Activated T-cell treated with anti-CD3 and anti-CD28 coated beads, Interleukin-2, amount 50 U/mL, for 72 hours (primary cell): Measurements from ENCODE around the gene FAM9C. TPM values are rescaled to one million over a fixed set of nuclear protein-coding genes. Genes with fewer than 3 reads are reported as not detected.
"Not testable (repeated sequence)": the region's sequence is repeated elsewhere in the genome, so short reads cannot be mapped to it uniquely, and the experiment has no call there.

Experiments used
- ATAC-seq, 2 donors: fragments of 150-1000 bp; cut with Tn5 transposase; replicated peaks in 1 of 2; 2 replicates each; pipeline ENCODE4 v1.10.0; 2021; ENCODE audit warnings: moderate library complexity in 2 of 2, mild to moderate bottlenecking in 1 of 2
- DNase-seq, 2 donors: peaks; one replicate each; pipeline ENCODE4 v3.0.0; 2021 to 2022; ENCODE audit warnings: mixed read lengths in 1 of 2
- H3K27ac Mint-ChIP-seq: one replicate; pipeline ENCODE4 v1.8.0; 2022; ENCODE audit warnings: mild to moderate bottlenecking, moderate library complexity, mixed read lengths
- H3K27me3 Mint-ChIP-seq: one replicate; pipeline ENCODE4 v1.8.0; 2022; ENCODE audit warnings: low read depth, mixed read lengths
- H3K36me3 Mint-ChIP-seq, 2 donors: one replicate each; pipeline ENCODE4 v1.8.0; 2022; ENCODE audit warnings: mixed read lengths in 2 of 2, mild to moderate bottlenecking in 1 of 2; ENCODE audit not compliant: insufficient read depth in 2 of 2
- H3K4me1 Mint-ChIP-seq: one replicate; pipeline ENCODE4 v1.8.0; 2022; ENCODE audit warnings: low read depth, mixed read lengths
- H3K4me3 Mint-ChIP-seq, 2 donors: one replicate each; pipeline ENCODE4 v1.8.0; 2022; ENCODE audit warnings: mild to moderate bottlenecking in 2 of 2, mixed read lengths in 2 of 2, moderate library complexity in 2 of 2
- H3K9me3 Mint-ChIP-seq, 2 donors: one replicate each; pipeline ENCODE4 v1.8.0; 2022; ENCODE audit warnings: mixed read lengths in 2 of 2
- total RNA-seq, 2 donors: library from RNA; stranded (reverse); gene quantifications; one replicate each; pipeline ENCODE4 v1.2.3, GENCODE V29; 2022

FAM9C gene
- under 1 TPM in 1 of 2 donors, not detected in 1; 0.09 TPM for total RNA-seq

DNA sequence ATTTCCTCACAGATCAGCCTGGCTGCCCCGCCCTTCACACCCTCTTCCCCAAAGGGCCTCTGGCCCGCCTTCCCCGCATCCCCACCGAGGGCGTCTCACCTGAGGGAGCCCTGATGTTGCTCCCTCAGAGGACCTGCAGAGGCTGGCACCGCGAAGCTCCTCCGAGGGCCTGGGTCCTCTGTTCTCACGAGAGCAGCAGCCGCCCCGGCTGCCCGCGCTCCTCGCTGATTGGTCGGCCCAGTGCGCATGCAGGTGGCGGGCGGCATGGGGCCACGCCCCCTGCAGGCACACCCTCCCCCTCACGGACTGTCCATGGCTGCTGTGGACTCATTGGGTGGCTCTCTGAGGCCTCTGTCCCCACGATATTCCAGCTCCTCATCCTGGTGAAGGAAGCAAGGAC is at the start of gene FAM9C:
FAM9C (minus strand) TSS at position 180 of the 400 bp plus-strand sequence. CDS start 831 bp downstream, outside the sequence.
- H3K4me3 Mint-ChIP-seq: no peak within 1 kb of the TSS
- H3K27me3 Mint-ChIP-seq: peaks cover 6% of the 10 kb centered on the region
- H3K36me3 Mint-ChIP-seq: peaks cover 0 to under 1% of the 10 kb centered on the region in 2 donors
- DNase-seq (no peak), ATAC-seq (no peak)
- no peak within 1 kb of the TSS for H3K27ac Mint-ChIP-seq
- peaks cover 0 to 1% of the 10 kb centered on the region in 2 donors for H3K9me3 Mint-ChIP-seq
- peaks cover 34% of the 10 kb centered on the region for H3K4me1 Mint-ChIP-seq

DNA sequence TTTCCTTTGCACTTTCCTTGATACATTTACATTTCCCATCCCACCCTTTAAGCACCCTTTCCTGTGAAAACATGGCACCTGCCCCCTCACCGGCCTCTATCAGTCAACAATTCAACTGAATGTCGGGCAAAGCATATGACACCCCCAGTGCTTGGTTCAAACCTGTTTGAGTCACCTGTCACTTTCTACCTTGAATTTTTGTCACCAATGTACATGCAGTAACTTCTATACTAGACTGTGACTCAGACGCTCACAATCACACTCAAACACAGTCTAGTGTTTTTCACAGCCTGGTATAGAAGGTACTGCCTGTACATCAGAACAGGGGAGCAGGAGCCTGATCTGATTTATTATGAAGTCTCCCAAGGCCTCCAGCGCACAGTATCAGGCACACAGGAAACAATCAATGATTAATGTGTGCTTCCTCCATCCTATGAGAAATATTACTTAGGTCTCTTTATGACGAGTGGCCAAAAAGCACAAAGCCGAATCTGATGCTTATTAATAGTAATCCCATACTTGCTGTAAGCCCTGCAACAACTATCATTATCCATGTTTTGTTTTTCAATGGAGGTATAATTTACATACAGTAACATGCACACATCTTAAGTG is 49.2 kb upstream of the FAM9C start:
- H3K4me3 Mint-ChIP-seq: peak overlapping the region; percentile 74 to 81
- peaks cover 0 to 2% of the 10 kb centered on the region in 2 donors for H3K9me3 Mint-ChIP-seq
- ATAC-seq (peak; percentile 60 to 67), DNase-seq (peak; percentile 40 to 45)
- peaks cover 15% of the 10 kb centered on the region for H3K27me3 Mint-ChIP-seq
- no peaks in the 10 kb centered on the region for H3K36me3 Mint-ChIP-seq
- peak overlapping the region; percentile 70 for H3K27ac Mint-ChIP-seq
- H3K4me1 Mint-ChIP-seq: peaks cover 81% of the 10 kb centered on the region

DNA sequence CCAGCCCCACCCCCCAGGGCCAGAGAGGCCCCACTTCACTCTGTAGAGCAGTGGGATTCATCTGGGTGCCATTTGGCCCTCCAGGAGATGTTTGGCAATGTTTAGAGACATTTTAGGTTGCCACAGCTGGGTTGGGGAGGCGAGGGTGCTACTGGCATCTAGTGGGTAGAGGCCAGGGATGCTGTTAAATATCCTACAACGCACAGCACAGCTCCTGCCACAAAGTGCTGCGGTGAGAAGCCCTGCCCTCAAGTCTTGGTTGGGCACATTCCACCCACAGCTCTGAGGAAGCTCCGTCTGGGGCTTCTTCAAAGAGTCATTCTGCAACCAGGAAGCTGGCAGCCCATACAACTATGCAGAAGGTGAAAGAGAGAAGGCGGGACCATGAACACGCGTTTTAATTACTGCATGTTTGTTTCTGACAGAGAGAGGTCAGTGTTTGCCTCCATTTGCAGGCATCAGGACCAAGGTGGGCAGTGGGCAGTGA is 48.1 kb upstream of the FAM9C start:
- Mint-ChIP-seq H3K36me3 (no peaks in the 10 kb centered on the region), H3K4me3 (peak overlapping the region; percentile 74 to 81), H3K9me3 (no peaks in the 10 kb centered on the region), H3K27me3 (peaks cover 15% of the 10 kb centered on the region), H3K27ac (peak overlapping the region; percentile 28), H3K4me1 (peaks cover 93% of the 10 kb centered on the region)
- ATAC-seq: peak; percentile 66 to 70
- DNase-seq: peak; percentile 78 to 87

DNA sequence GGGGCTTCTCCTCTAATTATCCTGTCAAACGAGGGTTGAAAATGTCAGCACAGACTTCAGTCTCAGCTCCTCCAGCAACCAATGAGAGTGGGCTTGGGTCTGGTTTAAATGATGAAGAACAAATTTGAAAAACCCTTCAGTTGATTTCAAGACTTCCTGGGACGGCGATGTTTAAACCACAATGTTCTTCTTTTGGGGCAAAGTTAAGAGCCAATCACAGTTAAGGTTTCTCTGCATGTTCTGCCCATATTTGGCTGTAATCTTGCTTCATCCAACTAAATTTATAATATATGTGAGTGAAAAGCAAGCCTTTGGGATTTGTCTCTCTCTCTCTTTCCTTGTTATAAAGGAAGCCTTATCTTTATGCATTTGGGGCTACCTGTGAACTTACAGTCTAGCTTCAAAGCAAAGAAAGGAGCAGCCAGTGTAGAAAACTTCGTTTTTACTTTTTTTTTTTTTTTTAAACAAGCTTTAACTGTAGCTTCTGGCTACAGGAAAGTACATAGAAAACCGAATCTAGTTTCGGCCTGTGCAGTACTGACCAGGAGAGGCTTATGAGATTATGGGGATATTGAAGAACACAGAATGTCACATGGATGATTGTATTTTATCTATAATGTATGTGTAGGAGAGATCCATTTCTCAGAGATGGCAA is 46.8 kb upstream of the FAM9C start:
- H3K27me3 Mint-ChIP-seq: peaks cover 16% of the 10 kb centered on the region
- no peak for ATAC-seq
- peak; percentile 14 to 35 for DNase-seq
- peak overlapping the region; percentile 97 for H3K27ac Mint-ChIP-seq
- no peaks in the 10 kb centered on the region for H3K9me3 Mint-ChIP-seq
- peaks cover 0 to 5% of the 10 kb centered on the region in 2 donors for H3K36me3 Mint-ChIP-seq
- peak overlapping the region; percentile 53 to 81 for H3K4me3 Mint-ChIP-seq
- H3K4me1 Mint-ChIP-seq: peaks cover 96% of the 10 kb centered on the region

DNA sequence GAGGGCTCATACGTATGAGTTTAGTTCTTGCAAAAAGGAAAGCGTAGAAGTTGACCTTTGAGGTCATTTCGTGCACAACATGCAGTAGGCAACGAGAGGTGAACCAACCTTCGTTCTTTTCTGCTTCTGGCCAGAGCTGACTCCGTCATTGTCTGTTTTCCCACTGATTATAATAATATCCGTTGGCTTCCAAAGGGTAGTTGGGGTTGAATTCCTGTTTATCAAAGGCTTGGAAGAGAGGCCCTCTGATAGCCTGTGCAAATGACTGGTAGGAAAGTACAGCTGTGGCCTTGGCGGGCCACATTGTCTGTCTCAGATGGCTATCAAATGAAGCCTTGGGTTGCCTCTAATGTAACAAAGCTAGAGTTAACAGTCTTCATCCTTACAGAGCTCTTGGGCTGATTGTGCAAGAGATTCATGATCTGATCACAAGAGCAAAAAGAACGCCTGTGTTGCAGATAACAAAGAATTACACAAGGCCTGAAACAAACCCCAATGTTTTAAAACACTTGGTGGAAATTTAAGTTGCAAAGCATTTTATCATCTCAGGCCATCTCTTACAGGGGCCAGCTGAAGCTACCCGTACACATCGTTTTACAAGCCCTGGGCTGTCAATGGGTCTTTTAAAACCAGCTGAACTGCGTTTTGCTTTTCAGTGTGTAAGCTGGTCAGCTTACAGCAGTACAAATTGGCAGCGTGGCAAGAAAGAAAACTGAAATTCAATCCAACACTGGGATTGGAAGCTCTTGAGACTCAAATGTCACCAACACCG is 46.1 kb upstream of the FAM9C start:
- peaks cover 95% of the 10 kb centered on the region for H3K4me1 Mint-ChIP-seq
- peaks cover 0 to 5% of the 10 kb centered on the region in 2 donors for H3K36me3 Mint-ChIP-seq
- peak; percentile 22 to 28 for DNase-seq
- peak overlapping the region; percentile 97 for H3K27ac Mint-ChIP-seq
- no peaks in the 10 kb centered on the region for H3K9me3 Mint-ChIP-seq
- H3K27me3 Mint-ChIP-seq: peaks cover 16% of the 10 kb centered on the region
- H3K4me3 Mint-ChIP-seq: peak overlapping the region; percentile 53 to 81
- no peak for ATAC-seq

DNA sequence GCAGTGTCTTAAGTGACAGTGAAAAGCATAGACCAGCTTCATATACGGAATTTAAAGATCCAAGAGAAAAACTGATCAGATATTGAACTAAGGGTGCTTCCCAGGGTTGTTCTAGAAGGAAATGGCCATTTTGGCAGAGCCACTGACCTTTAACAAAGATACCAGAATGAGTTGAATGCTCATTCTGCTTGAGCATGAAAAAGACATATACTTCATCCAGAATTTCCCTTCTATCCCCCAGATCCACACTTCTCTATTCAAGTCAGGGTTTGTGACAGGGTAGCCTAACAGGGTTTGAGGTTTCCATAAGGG is 45.6 kb upstream of the FAM9C start:
- peaks cover 16% of the 10 kb centered on the region for H3K27me3 Mint-ChIP-seq
- H3K27ac Mint-ChIP-seq: peak overlapping the region; percentile 97
- no peak for DNase-seq
- peak in 1 of 2 donors; percentile 14 for ATAC-seq
- H3K4me1 Mint-ChIP-seq: peaks cover 96% of the 10 kb centered on the region
- peaks cover 0 to 5% of the 10 kb centered on the region in 2 donors for H3K36me3 Mint-ChIP-seq
- no peaks in the 10 kb centered on the region for H3K9me3 Mint-ChIP-seq
- H3K4me3 Mint-ChIP-seq: peak overlapping the region; percentile 53 to 81

DNA sequence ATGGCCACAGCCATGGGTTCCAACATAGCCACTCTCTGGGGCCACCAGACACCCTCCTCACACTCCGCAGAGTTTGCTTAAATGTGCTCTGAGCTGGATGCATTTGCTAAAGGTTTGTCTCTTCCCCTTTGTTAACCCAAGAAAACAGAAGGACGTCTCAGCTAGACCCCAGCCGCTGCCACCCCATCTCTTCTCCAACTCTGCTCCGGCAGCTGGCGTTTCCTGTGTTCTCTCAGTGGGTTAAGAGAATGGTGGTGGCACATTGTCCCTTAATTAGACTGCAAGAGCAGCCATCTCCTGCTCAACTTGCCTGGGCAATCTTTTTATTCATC is 43.7 kb upstream of the FAM9C start:
- peak overlapping the region; percentile 100 for H3K27ac Mint-ChIP-seq
- peak overlapping the region; percentile 89 to 95 for H3K4me3 Mint-ChIP-seq
- H3K4me1 Mint-ChIP-seq: peaks cover 95% of the 10 kb centered on the region
- peaks cover 16% of the 10 kb centered on the region for H3K27me3 Mint-ChIP-seq
- peaks cover 0 to 2% of the 10 kb centered on the region in 2 donors for H3K9me3 Mint-ChIP-seq
- DNase-seq (peak in 1 of 2 donors; percentile 31), ATAC-seq (peak; percentile 1 to 3)
- H3K36me3 Mint-ChIP-seq: peaks cover 0 to 8% of the 10 kb centered on the region in 2 donors

DNA sequence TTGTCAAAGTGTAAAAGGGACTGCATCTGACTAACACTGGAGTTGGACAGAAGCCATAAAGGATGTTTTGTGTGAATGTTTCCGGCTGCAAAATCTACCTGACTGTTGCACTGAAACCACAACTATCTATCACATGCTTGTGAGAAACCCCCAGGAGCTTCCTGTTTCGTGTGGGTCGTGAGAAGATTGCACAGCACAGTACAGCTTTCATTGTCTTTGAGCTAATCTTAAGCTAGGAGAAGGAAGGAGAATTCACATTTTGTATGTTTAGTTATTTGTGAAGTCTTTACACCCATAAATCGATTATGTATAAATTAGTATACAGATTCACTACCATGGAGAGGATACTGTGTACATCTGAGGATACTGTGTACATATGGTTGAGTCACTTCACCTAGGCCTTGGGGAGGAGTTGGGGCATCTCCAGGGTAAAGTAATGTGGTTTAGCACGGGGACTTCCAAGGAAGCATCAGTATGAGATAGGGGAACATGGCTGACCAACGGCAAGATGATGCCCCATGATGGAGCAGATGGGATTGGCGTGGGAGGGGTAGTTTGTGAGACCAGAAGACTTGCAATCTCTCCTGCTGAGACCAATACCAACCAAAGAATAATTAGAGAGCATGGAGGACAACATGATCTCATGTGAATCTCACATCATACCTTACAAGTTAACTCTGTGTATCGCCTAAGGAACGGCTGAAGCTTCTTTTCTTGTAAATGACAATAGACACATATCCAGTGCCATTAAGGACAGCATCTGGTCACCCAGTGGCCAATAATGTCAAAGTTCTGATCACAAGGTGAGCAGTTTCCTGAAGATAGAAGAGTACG is 43.1 kb upstream of the FAM9C start:
- DNase-seq (peak; percentile 67 to 74), ATAC-seq (peak; percentile 68 to 77)
- Mint-ChIP-seq H3K36me3 (peaks cover 0 to 8% of the 10 kb centered on the region in 2 donors), H3K27me3 (peaks cover 16% of the 10 kb centered on the region), H3K27ac (peak overlapping the region; percentile 100), H3K9me3 (peaks cover 0 to 2% of the 10 kb centered on the region in 2 donors), H3K4me3 (peak overlapping the region; percentile 89 to 95), H3K4me1 (peaks cover 95% of the 10 kb centered on the region)

DNA sequence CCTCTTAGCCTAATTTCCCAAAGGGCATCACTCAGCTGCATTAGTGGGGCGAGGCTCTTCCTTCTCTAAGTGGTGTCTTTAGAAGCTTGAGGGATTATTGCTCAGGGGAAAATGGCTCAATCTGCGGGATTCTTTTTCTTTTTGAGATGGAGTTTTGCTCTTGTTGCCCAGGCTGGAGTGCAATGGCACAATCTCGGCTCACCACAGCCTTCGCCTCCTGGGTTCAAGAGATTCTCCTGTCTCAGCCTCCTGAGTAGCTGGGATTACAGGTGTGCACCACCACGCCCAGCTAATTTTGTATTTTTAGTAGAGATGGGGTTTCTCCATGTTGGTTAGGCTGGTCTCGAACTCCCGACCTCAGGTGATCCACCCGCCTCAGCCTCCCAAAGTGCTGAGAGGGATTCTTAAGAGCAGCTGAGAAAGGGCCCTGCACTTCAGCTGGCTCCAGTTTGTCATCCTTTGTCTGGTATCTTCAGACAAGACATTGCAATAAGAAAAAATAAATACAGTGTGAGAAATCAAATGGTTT is 42.4 kb upstream of the FAM9C start:
- not testable (repeated sequence) for ATAC-seq, H3K9me3 Mint-ChIP-seq, H3K36me3 Mint-ChIP-seq, DNase-seq
- Mint-ChIP-seq H3K4me3 (peak overlapping the region; percentile 89 to 95), H3K27me3 (peaks cover 16% of the 10 kb centered on the region), H3K4me1 (peaks cover 95% of the 10 kb centered on the region), H3K27ac (peak overlapping the region; percentile 100)

DNA sequence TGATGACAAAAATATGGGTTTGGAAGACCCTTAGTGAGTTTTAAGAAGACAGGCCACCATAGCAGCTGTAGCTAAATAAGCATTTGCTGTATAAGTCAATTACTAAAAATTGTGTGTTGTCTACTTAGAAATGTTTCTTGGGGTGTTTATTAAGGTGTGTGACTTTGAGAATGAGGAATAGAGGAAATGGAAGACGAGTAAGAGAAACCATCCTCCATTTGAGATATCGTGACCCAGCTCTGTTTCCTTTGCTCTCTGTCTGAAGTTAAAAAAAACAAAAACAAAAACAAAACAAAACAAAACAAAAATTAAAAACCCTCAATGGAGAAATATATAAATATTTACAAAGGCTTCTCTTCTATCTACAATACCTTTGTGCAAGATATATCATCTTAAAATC is 41.7 kb upstream of the FAM9C start:
- Mint-ChIP-seq H3K27ac (peak overlapping the region; percentile 100), H3K4me3 (peak overlapping the region; percentile 89 to 95), H3K9me3 (peaks cover 0 to 2% of the 10 kb centered on the region in 2 donors), H3K4me1 (peaks cover 95% of the 10 kb centered on the region), H3K27me3 (peaks cover 14% of the 10 kb centered on the region), H3K36me3 (peaks cover 0 to 8% of the 10 kb centered on the region in 2 donors)
- DNase-seq: no peak
- ATAC-seq: no peak

DNA sequence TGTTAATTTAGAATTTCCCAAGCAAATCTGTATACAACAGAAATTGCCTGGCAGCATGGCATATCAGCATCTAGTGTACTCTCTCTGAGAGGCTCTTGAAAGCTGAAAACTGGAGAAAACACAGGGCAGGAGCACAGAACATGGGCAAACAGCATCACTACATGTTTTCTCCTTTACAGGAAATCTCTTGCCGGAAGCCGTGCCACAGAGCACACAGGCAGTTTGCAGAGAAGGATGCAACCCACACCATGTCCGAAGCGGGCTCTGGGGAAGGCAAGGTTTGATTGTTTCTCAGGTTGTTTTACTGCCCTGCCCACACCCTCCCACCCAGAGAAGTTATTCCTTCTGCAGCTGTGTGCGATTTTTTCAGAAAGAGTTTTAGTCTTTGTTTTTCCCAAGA is 41.1 kb upstream of the FAM9C start:
- peak in 1 of 2 donors; percentile 23 for ATAC-seq
- Mint-ChIP-seq H3K27ac (peak overlapping the region; percentile 100), H3K27me3 (peaks cover 18% of the 10 kb centered on the region), H3K4me3 (peak overlapping the region; percentile 89 to 95), H3K36me3 (peaks cover 0 to 8% of the 10 kb centered on the region in 2 donors), H3K4me1 (peaks cover 95% of the 10 kb centered on the region), H3K9me3 (peaks cover 0 to 2% of the 10 kb centered on the region in 2 donors)
- DNase-seq: peak in 1 of 2 donors; percentile 60

DNA sequence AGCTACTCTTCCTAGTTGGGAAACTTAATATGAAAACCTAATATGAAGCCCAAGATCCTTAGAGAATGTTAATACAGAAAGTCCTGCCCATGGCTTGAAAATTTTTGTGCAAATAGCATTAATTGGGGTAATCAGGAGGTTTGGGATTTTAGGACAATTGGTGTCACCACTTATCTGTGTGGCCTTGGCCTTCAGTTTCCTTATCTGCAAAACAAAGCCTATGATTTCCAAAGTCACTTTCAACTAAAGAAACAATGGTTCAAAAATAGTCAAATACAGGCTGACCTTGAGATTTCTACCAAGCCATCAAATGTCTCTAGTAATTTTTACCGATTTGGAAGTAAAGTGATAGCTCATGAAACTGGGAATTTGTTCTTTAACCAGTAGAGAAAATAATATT is 40.2 kb upstream of the FAM9C start:
- Mint-ChIP-seq H3K36me3 (peaks cover 0 to 8% of the 10 kb centered on the region in 2 donors), H3K4me1 (peaks cover 95% of the 10 kb centered on the region), H3K27me3 (peaks cover 26% of the 10 kb centered on the region), H3K4me3 (peak overlapping the region in 1 of 2 donors; percentile 40), H3K27ac (peak overlapping the region; percentile 75), H3K9me3 (peaks cover 0 to 2% of the 10 kb centered on the region in 2 donors)
- DNase-seq (no peak), ATAC-seq (no peak)
